Epithelial cell of proximal tubule (primary cell): ENCODE measurements around the gene HCK. TPM values are rescaled to one million over a fixed set of nuclear protein-coding genes. Genes with fewer than 3 reads are reported as not detected.

Source experiments
- DNase-seq: peaks from one replicate; pipeline ENCODE4 v3.0.0-alpha.2; 2011; ENCODE audit warnings: low read depth
- H3K4me3 ChIP-seq: 2 replicates; pipeline ENCODE4 v1.5.1; 2011; ENCODE audit warnings: low read depth, mild to moderate bottlenecking, low read length
- CTCF ChIP-seq: conservative IDR thresholded peaks from 2 replicates; pipeline ENCODE4 v1.5.1; 2012; ENCODE audit warnings: low read depth, mild to moderate bottlenecking, low read length
- total RNA-seq: library from RNA; depleted of rRNA; stranded (reverse); fragments of >200 nt; gene quantifications from 2 replicates; pipeline ENCODE4 v1.2.3, GENCODE V29; 2015

The HCK gene
- total RNA-seq, 1 donor from 2014 or later = not detected

GRCh38 chr20:32128167-32128566 is 76.1 kb downstream of the HCK start:
- DNase-seq = no peak
- H3K4me3 ChIP-seq = no peak overlapping the region
- no peak for TF ChIP-seq CTCF

- TF ChIP-seq CTCF = no peak
- DNase-seq = no peak
These were observed 77.8 kb downstream of the HCK start for GRCh38 chr20:32129863-32130262.

GRCh38 chr20:32130352-32130751 is 78.3 kb downstream of the HCK start:
- no peak for DNase-seq
- TF ChIP-seq CTCF = no peak
- no peak overlapping the region for H3K4me3 ChIP-seq

More at GRCh38 chr20:32129863-32130262, 77.8 kb downstream of the HCK start:
- H3K4me3 ChIP-seq = no peak overlapping the region

- no peak overlapping the region for H3K4me3 ChIP-seq
- TF ChIP-seq CTCF = no peak
- DNase-seq = no peak
These were observed 78.9 kb downstream of the HCK start for GRCh38 chr20:32130965-32131364.

- TF ChIP-seq CTCF = no peak
- DNase-seq = no peak
- H3K4me3 ChIP-seq = no peak overlapping the region
These were observed 81.0 kb downstream of the HCK start for GRCh38 chr20:32132911-32133549.

GRCh38 chr20:32134026-32134425 is 82.0 kb downstream of the HCK start:
- H3K4me3 ChIP-seq = no peak overlapping the region
- no peak for TF ChIP-seq CTCF
- no peak for DNase-seq

GRCh38 chr20:32135983-32136515 is 84.0 kb downstream of the HCK start:
- no peak for TF ChIP-seq CTCF
- no peak for DNase-seq
- no peak overlapping the region for H3K4me3 ChIP-seq
